HG02623 (cell line): ENCODE measurements around the gene TMUB2.

Experiments used
- ATAC-seq: cut with Tn5 transposase; IDR thresholded peaks from one replicate; pipeline ENCODE4 v1.9.1; 2021; ENCODE audit warnings: moderate library complexity; ENCODE audit not compliant: unreplicated experiment

Gene TMUB2

GRCh38 chr17:44176671-44177501, 9.9 kb upstream of the TMUB2 start:
- no peak for ATAC-seq

GRCh38 chr17:44177640-44178039, 9.1 kb upstream of the TMUB2 start:
- no peak for ATAC-seq

GRCh38 chr17:44178133-44178532, 8.6 kb upstream of the TMUB2 start:
- no peak for ATAC-seq

- ATAC-seq: no peak
Observed at GRCh38 chr17:44183024-44183423, 3.7 kb upstream of the TMUB2 start.

- no peak for ATAC-seq
Observed at GRCh38 chr17:44184212-44184810, 2.5 kb upstream of the TMUB2 start.

GRCh38 chr17:44187131-44187899, 543 bp downstream of the TMUB2 start:
- peak; percentile 40 for ATAC-seq

- no peak for ATAC-seq
Observed at GRCh38 chr17:44188576-44189403, 2.0 kb downstream of the TMUB2 start.

- no peak for ATAC-seq
Observed at GRCh38 chr17:44190481-44190880, 3.7 kb downstream of the TMUB2 start.

- ATAC-seq: no peak
Observed at GRCh38 chr17:44191369-44191768, 4.6 kb downstream of the TMUB2 start.

- ATAC-seq: no peak
Observed at GRCh38 chr17:44191941-44192496, 5.2 kb downstream of the TMUB2 start.

GRCh38 chr17:44192750-44193149, 6.0 kb downstream of the TMUB2 start:
- no peak for ATAC-seq

- ATAC-seq: no peak
Observed at GRCh38 chr17:44193326-44194084, 6.7 kb downstream of the TMUB2 start.

GRCh38 chr17:44197107-44197506, 10.3 kb downstream of the TMUB2 start:
- no peak for ATAC-seq

GRCh38 chr17:44197980-44198720, 11.4 kb downstream of the TMUB2 start:
- ATAC-seq: no peak

GRCh38 chr17:44198721-44199552, 12.2 kb downstream of the TMUB2 start:
- ATAC-seq: peak; percentile 19

- peak; percentile 63 for ATAC-seq
Observed at GRCh38 chr17:44199553-44200477, 13.0 kb downstream of the TMUB2 start, which contains the start of gene ATXN7L3. Gene ATXN7L3, minus strand, starts transcription at chr17:44199884. Its CDS starts 1,814 bp downstream, at chr17:44198070.
